DMS53 (cell line): Measurements from ENCODE around the gene TEAD3.

Source experiments
- DNase-seq: peaks from one replicate; lab custom pipeline; 2025; lab: John Stamatoyannopoulos, UW

TEAD3 gene

DNA sequence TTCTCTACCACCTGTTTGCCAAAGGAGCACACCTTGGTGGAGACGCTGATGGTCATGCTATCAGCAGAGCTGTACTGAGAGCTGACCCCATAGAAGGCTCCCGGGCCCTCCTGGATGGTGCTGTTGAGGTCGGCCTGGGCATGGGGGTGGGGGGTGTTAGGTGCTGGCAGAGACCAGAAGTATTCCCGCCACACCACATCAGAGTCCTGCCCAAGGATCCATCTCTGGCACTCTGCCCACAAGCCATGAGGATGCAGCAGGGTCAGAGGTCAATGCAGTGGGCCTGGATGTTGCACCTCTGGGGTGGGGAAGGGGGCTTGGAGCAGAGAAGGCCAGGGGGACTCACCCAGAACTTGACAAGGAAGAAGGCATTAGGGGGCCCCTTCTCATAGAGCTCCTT is 21.3 kb downstream of the TEAD3 start:
- no peak for DNase-seq

- DNase-seq = no peak
Measured at GRCh38 chr6:35474942-35475570, 21.8 kb downstream of the TEAD3 start.

- DNase-seq = no peak
Measured at GRCh38 chr6:35474131-35474941, 22.5 kb downstream of the TEAD3 start.

DNA sequence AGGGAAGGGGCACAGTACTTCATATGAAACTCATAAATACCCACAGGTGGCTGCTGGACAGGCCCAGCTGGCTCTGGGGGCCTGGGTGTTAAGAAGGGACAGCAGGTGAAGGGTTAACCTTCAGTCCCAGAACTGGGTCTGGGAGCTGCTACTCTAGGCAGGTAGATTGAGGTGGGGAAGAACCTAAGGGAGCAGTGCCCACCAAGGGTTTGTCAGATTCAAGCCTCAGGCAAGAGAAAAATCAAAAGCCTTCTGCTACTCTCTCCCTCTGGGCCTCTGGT is 23.1 kb downstream of the TEAD3 start:
- peak; percentile 28 for DNase-seq

- DNase-seq = no peak
Measured at GRCh38 chr6:35473075-35473849, 23.6 kb downstream of the TEAD3 start.

- DNase-seq = no peak
Measured at GRCh38 chr6:35471836-35472345, 25.0 kb downstream of the TEAD3 start.

- DNase-seq = no peak
Measured at GRCh38 chr6:35470663-35471120, 26.2 kb downstream of the TEAD3 start.

DNA sequence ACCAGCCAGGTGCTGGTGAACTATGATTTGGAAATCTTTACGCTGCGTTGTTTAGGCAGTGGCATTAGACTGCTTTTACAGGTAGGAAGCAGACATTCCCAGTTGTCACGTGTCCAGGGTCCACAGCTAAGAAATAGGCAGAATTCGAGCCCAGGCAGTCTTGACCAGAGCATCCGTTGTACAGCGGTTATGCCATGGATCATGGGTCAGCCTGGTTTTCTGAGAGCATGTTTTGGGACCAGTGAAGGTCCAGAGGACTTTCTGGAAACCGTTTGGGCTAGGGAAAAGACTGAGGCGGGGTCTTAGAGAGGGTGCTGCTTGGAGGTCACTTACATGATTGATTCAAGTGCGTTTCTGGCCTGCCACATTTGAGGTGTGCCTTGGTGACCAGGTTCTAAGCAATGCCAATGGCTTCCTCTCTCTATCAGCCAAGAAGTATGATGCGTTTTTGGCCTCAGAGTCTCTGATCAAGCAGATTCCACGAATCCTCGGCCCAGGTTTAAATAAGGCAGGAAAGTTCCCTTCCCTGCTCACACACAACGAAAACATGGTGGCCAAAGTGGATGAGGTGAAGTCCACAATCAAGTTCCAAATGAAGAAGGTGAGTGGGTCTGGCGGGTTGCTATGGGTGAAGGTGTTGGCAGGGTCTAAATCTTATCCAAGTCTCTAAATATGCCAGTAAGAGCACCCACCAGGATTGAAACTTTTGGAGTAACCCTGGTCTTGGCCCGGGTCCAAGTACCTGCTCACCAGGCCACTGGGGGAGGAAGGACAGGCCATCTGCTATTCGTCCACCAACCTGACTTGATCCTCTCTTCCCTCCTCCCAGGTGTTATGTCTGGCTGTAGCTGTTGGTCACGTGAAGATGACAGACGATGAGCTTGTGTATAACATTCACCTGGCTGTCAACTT is 26.9 kb downstream of the TEAD3 start:
- DNase-seq = peak; percentile 64

GRCh38 chr6:35468980-35469750 is 27.7 kb downstream of the TEAD3 start:
- DNase-seq = peak; percentile 57

- peak; percentile 95 for DNase-seq
Measured at GRCh38 chr6:35468181-35468979, 28.5 kb downstream of the TEAD3 start, which contains the start of gene RPL10A. Gene RPL10A, plus strand, starts transcription at chr6:35468401. Its CDS starts 34 bp downstream, at chr6:35468435.

DNA sequence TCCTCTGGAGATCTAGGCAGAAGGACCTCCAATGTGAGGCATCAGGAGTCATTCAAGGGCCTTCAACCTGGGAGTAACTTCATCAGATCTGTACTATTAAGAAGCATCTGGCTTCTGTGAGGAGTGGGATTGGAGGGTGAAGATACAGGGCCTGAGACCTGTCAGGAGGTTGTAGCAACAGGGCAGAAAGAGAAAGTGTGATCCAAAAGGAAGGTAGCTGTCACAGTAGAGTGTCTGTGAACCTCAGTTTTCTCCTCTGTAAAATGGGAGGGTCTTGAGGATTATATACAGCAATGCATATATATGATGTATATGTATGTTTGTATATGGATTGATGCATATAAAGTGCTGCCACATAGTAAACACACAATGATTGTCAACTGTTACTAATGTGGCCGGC is 31.2 kb downstream of the TEAD3 start:
- DNase-seq = no peak

DNA sequence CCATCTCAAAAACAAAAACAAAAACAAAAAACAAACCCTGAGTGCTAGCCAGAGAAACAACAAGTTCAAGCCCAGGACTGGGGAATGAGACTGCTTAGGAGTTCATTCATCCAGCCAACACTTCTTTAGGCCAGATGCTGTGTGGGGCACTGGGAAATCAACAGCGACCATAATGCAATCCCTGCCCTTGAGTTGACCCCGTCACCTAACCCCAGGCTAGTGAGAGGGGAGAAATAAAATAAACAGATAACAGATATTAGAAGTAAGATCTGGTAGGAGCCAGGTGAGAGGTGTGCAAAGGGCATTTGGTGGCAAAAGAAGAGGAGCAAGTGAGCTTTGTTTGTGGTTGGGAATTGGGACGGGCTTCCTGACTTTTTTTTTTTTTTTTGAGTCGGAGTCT is 33.6 kb downstream of the TEAD3 start:
- no peak for DNase-seq

GRCh38 chr6:35461270-35461669 is 35.6 kb downstream of the TEAD3 start:
- DNase-seq = no peak

- no peak for DNase-seq
Measured at GRCh38 chr6:35457907-35458306, 39.0 kb downstream of the TEAD3 start.

- DNase-seq = no peak
Measured at GRCh38 chr6:35454391-35455110, 42.3 kb downstream of the TEAD3 start.

- DNase-seq = no peak
Measured at GRCh38 chr6:35453236-35453635, 43.6 kb downstream of the TEAD3 start.

DNA sequence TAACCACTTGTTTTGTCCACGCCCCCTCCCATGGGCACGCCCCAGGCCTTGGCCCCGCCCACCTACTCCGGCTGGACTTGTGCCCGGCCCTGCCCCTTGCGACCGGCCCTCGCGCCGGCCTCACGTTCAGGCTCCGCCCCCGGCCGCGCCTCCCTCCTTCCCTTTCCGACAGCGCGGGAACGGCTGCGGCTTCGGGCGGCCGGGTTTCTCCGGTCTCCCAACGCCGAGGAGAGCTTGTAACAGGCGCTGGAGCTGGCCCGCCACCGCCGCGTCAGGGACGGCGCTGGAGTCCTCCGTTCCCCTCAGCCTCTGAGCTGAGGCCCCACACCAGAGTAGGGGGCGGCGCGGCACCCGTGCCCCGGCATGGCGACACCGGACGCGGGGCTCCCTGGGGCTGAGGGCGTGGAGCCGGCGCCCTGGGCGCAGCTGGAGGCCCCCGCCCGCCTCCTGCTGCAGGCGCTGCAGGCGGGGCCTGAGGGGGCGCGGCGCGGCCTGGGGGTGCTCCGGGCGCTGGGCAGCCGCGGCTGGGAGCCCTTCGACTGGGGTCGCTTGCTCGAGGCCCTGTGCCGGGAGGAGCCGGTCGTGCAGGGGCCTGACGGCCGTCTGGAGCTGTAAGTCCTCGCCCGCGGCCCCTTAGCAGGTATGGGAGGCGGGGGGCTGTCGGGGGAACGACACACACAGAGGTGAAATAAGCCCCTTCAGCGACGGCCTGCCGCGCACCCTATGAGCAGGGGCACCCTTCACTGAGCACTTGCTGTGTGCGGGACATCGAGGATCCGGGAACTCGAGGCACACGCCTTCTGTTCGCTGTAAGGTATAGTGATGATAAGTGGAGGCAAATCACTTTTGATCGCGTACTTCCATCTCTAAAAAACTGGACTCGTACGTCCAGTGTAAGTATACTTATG is 44.4 kb downstream of the TEAD3 start, which contains the start of gene FANCE:
Gene FANCE, plus strand, starts transcription at position 156 of the 908 bp plus-strand sequence. Its CDS starts 208 bp downstream, at position 364.
- DNase-seq = peak; percentile 93
